Aorta (tissue), 5 donors: Measurements from ENCODE around the gene ATN1. TPM values are rescaled to one million over a fixed set of nuclear protein-coding genes. Genes with fewer than 3 reads are reported as not detected.

Experiments used
- ATAC-seq: fragments of 200-7000 bp; cut with Tn5 transposase; one replicate; pipeline ENCODE4 v1.9.1; 2022; ENCODE audit warnings: moderate library complexity; ENCODE audit not compliant: low FRiP score
- DNase-seq, 2 donors: peaks; one replicate each; pipeline ENCODE4 v3.0.0-alpha.2; 2020
- H3K27ac ChIP-seq, 2 donors: one replicate each; pipeline ENCODE4 v1.5.1; 2013; ENCODE audit warnings: low read length in 2 of 2, mild to moderate bottlenecking in 2 of 2, moderate library complexity in 2 of 2, control low read depth in 1 of 2, inconsistent platforms in 1 of 2, low read depth in 1 of 2
- H3K27me3 ChIP-seq, 2 donors: one replicate each; pipeline ENCODE4 v1.6.1; 2013; ENCODE audit warnings: control low read depth in 1 of 2, low read length in 1 of 2, mild to moderate bottlenecking in 1 of 2, moderate library complexity in 1 of 2; ENCODE audit not compliant: insufficient read depth in 2 of 2, control insufficient read depth in 1 of 2
- H3K36me3 ChIP-seq, 2 donors: one replicate each; pipeline ENCODE4 v1.6.1; 2013; ENCODE audit warnings: control low read depth in 1 of 2, low read length in 1 of 2, mild to moderate bottlenecking in 1 of 2; ENCODE audit not compliant: insufficient read depth in 2 of 2, control insufficient read depth in 1 of 2
- H3K4me1 ChIP-seq, 2 donors: one replicate each; pipeline ENCODE4 v1.6.1; 2013; ENCODE audit warnings: low read length in 2 of 2, control low read depth in 1 of 2, mild to moderate bottlenecking in 1 of 2, moderate library complexity in 1 of 2; ENCODE audit not compliant: insufficient read depth in 2 of 2, control insufficient read depth in 1 of 2
- H3K4me3 ChIP-seq, 2 donors: one replicate each; pipeline ENCODE4 v1.5.1; 2013; ENCODE audit warnings: low read length in 2 of 2, control low read depth in 1 of 2, mild to moderate bottlenecking in 1 of 2
- H3K9me3 ChIP-seq: one replicate; pipeline ENCODE4 v1.6.1; 2013; ENCODE audit warnings: mild to moderate bottlenecking, low read length; ENCODE audit not compliant: control insufficient read depth
- WGBS, 2 donors: extraction: QIAGEN DNeasy Blood & Tissue Kit; methylation state at CpG; one replicate each; pipeline ENCODE4 v1.1.7; 2013; 5-methylcytosine and 5-hydroxymethylcytosine counted together
- intact Hi-C, 2 donors: fragments of 100-400 bp; cut with DNase I; formaldehyde crosslinking; loops; one replicate each; pipeline versions ENCODE4 v1.14.2 to v1.15.0; 2022
- polyA plus RNA-seq, 2 donors: library from polyadenylated mRNA; stranded (reverse); fragments of 200-250 nt; gene quantifications; one replicate each; pipeline ENCODE4 v1.2.3, GENCODE V29; 2013
- total RNA-seq, 2 donors: library from RNA; stranded (reverse); fragmentation: NEBNext Ultra II Directional; extraction: Animal tissue kit (Norgen Biotek cat#: 25700); gene quantifications; one replicate each; pipeline ENCODE4 v1.2.1, GENCODE V29; 2021
- donor health status: healthy with polysubstance abuse.
- donor health status: Bipolar disorder and iron deficiency.
- donor health status: DM: no; HTN: no; CAD: no.
- donor health status: DM: no; HTN: no; CAD: no.
- donor health status: DM: yes; HTN: yes; CAD: no.

The ATN1 gene
- total and polyA plus RNA-seq, 4 donors, result 22.7 to 149 (median 142) TPM

GRCh38 chr12:6912164-6912935, 15.4 kb upstream of the ATN1 start:
- H3K9me3 ChIP-seq, result no peaks in the 10 kb centered on the region
- H3K27ac ChIP-seq, result no peak overlapping the region
- 88% methylated on average over 15 of the region's 15 CpGs for WGBS, 2 donors

GRCh38 chr12:6914246-6914946, 13.4 kb upstream of the ATN1 start, which contains the start of gene ENO2:
TSS of gene ENO2 (plus strand) at chr12:6914580. CDS start at chr12:6915833, 1,253 bp downstream.
- H3K36me3 ChIP-seq, result no peaks in the 10 kb centered on the region
- H3K9me3 ChIP-seq, result no peaks in the 10 kb centered on the region
- no peaks in the 10 kb centered on the region for H3K4me1 ChIP-seq
- H3K4me3 ChIP-seq, result peak within 1 kb of the TSS; percentile 61 to 89
- intact Hi-C loops, result loop anchor here in 1 of 2 donors (2.0 kb wide), 1 partner anchor 42 kb away; the partner anchor contains the start of gene SPSB2
- DNase-seq (peak; percentile 92 to 95), ATAC-seq (peak; percentile 94)
- 1% methylated on average over 37 to 68 of the region's 68 CpGs for WGBS, 2 donors
- peak within 1 kb of the TSS; percentile 31 to 86 for H3K27ac ChIP-seq
- no peaks in the 10 kb centered on the region for H3K27me3 ChIP-seq

More at GRCh38 chr12:6912164-6912935, 15.4 kb upstream of the ATN1 start:
- H3K27me3 ChIP-seq, result no peaks in the 10 kb centered on the region
- no peaks in the 10 kb centered on the region for H3K36me3 ChIP-seq
- H3K4me3 ChIP-seq, result no peak overlapping the region
- intact Hi-C loops, result no loop called here
- H3K4me1 ChIP-seq, result no peaks in the 10 kb centered on the region
- DNase-seq, result peak; percentile 46 to 53
- ATAC-seq, result no peak

GRCh38 chr12:6914947-6915788, 12.6 kb upstream of the ATN1 start:
- no peaks in the 10 kb centered on the region for H3K4me1 ChIP-seq
- H3K4me3 ChIP-seq, result peak overlapping the region; percentile 61 to 89
- WGBS, 2 donors, result 32 to 34% methylated on average over 28 to 29 of the region's 29 CpGs
- DNase-seq (peak; percentile 43 to 76), ATAC-seq (no peak)
- peak overlapping the region in 1 of 2 donors; percentile 46 for H3K27ac ChIP-seq
- H3K27me3 ChIP-seq, result no peaks in the 10 kb centered on the region
- intact Hi-C loops, result loop anchor here in 1 of 2 donors (2.0 kb wide), 1 partner anchor 42 kb away; the partner anchor contains the start of gene SPSB2
- H3K9me3 ChIP-seq, result no peaks in the 10 kb centered on the region
- H3K36me3 ChIP-seq, result no peaks in the 10 kb centered on the region

- DNase-seq, result peak; percentile 61 to 73
- no peaks in the 10 kb centered on the region for H3K4me1 ChIP-seq
- 81 to 82% methylated on average over 14 of the region's 14 CpGs for WGBS, 2 donors
- intact Hi-C loops, result loop anchor here in 1 of 2 donors (2.0 kb wide), 1 partner anchor 43 kb away; the partner anchor contains the start of gene SPSB2
- no peaks in the 10 kb centered on the region for H3K27me3 ChIP-seq
- H3K36me3 ChIP-seq, result no peaks in the 10 kb centered on the region
- no peak overlapping the region for H3K27ac ChIP-seq
- no peak overlapping the region for H3K4me3 ChIP-seq
- ATAC-seq, result no peak
- no peaks in the 10 kb centered on the region for H3K9me3 ChIP-seq
Measured at GRCh38 chr12:6915789-6916285, 11.9 kb upstream of the ATN1 start.

GRCh38 chr12:6916426-6917200, 11.1 kb upstream of the ATN1 start:
- ATAC-seq, result no peak
- intact Hi-C loops, result no loop called here
- 86 to 93% methylated on average over 11 of the region's 11 CpGs for WGBS, 2 donors
- H3K27me3 ChIP-seq, result no peaks in the 10 kb centered on the region
- no peak overlapping the region for H3K4me3 ChIP-seq
- H3K4me1 ChIP-seq, result no peaks in the 10 kb centered on the region
- no peaks in the 10 kb centered on the region for H3K36me3 ChIP-seq
- no peaks in the 10 kb centered on the region for H3K9me3 ChIP-seq
- peak; percentile 30 to 67 for DNase-seq
- no peak overlapping the region for H3K27ac ChIP-seq

GRCh38 chr12:6917491-6918231, 10.1 kb upstream of the ATN1 start:
- Histone ChIP-seq H3K4me1 (no peaks in the 10 kb centered on the region), H3K36me3 (no peaks in the 10 kb centered on the region), H3K27me3 (no peaks in the 10 kb centered on the region), H3K4me3 (no peak overlapping the region), H3K27ac (no peak overlapping the region), H3K9me3 (no peaks in the 10 kb centered on the region)
- 74 to 82% methylated on average over 14 of the region's 14 CpGs for WGBS, 2 donors
- intact Hi-C loops, result no loop called here
- no peak for ATAC-seq
- DNase-seq, result peak; percentile 42 to 53

- Histone ChIP-seq H3K27me3 (no peaks in the 10 kb centered on the region), H3K4me3 (no peak overlapping the region), H3K27ac (no peak overlapping the region), H3K9me3 (no peaks in the 10 kb centered on the region), H3K36me3 (no peaks in the 10 kb centered on the region), H3K4me1 (no peaks in the 10 kb centered on the region)
- 70 to 71% methylated on average over 7 of the region's 7 CpGs for WGBS, 2 donors
- peak; percentile 27 to 31 for DNase-seq
- no peak for ATAC-seq
- intact Hi-C loops, result no loop called here
Measured at GRCh38 chr12:6919588-6919987, 8.2 kb upstream of the ATN1 start.
